GM12873 (cell line): ENCODE results near the gene C11orf86.

Experiments used
- CTCF ChIP-seq: IDR thresholded peaks from 2 replicates; pipeline ENCODE4 v1.5.1; 2012; ENCODE audit warnings: low read depth, mild to moderate bottlenecking, moderate library complexity, low read length, control low read depth; ENCODE audit not compliant: insufficient read depth; ENCODE audit errors: missing control alignments

C11orf86 gene

GRCh38 chr11:66938582-66939135 lies 36.4 kb upstream of the C11orf86 start:
- no peak for TF ChIP-seq CTCF

- no peak for TF ChIP-seq CTCF
These were observed 25.0 kb upstream of the C11orf86 start for GRCh38 chr11:66950112-66950535.

- no peak for TF ChIP-seq CTCF
These were observed 24.0 kb upstream of the C11orf86 start for GRCh38 chr11:66951135-66951534.

GRCh38 chr11:66951927-66952337 lies 23.2 kb upstream of the C11orf86 start:
- TF ChIP-seq CTCF, result no peak

GRCh38 chr11:66953081-66953833 lies 21.8 kb upstream of the C11orf86 start:
- no peak for TF ChIP-seq CTCF

GRCh38 chr11:66956689-66957290 lies 18.3 kb upstream of the C11orf86 start:
- no peak for TF ChIP-seq CTCF

GRCh38 chr11:66957971-66958231 lies 17.2 kb upstream of the C11orf86 start:
- no peak for TF ChIP-seq CTCF
